Measurements from ENCODE around the gene CSMD2.

DNA sequence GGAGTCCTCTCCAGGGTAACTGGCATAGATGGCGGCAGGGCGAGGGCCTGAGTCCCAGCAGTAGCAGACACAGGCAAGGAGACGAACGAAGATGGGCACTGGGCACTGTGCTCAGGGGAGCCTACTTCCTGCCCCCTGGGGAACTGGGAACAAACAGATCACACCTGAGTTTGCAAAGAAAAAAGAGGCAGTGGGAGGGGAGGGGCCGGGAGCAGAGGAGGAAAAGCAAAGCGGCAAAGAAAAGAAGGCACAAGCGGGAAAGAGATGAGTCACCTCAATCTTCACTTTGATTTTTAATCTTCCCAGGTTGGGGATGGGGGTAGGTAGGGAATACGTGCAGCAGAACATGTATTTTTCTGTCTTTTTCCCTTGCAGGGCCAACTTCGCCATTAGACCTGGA is 648.6 kb downstream of the CSMD2 start:
- TF ChIP-seq SUZ12 (IDR thresholded peaks at IDR 0.05) (no peak), FOXM1 (IDR thresholded peaks at IDR 0.05; ENCODE audit: borderline replicate concordance) (no peak), FOXA1 (IDR thresholded peaks at IDR 0.05) (no peak), TARDBP (IDR thresholded peaks at IDR 0.05) (no peak), CTBP1 (IDR thresholded peaks at IDR 0.05; ENCODE audit: borderline replicate concordance) (no peak), FOXK2 (IDR thresholded peaks at IDR 0.05) (no peak)
- TF ChIP-seq, protein P1, sequence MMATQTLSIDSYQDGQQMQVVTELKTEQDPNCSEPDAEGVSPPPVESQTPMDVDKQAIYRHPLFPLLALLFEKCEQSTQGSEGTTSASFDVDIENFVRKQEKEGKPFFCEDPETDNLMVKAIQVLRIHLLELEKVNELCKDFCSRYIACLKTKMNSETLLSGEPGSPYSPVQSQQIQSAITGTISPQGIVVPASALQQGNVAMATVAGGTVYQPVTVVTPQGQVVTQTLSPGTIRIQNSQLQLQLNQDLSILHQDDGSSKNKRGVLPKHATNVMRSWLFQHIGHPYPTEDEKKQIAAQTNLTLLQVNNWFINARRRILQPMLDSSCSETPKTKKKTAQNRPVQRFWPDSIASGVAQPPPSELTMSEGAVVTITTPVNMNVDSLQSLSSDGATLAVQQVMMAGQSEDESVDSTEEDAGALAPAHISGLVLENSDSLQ (IDR thresholded peaks at IDR 0.05): no peak

Data from HEK293T (cell line).